H9 (cell line): ENCODE data around the gene TXNL4A. TPM values are rescaled to one million over a fixed set of nuclear protein-coding genes. Genes with fewer than 3 reads are reported as not detected.
"Not testable (repeated sequence)": the region's sequence is repeated elsewhere in the genome, so short reads cannot be mapped to it uniquely, and the experiment has no call there.

ENCODE experiments used
- DNase-seq: peaks from one replicate; pipeline ENCODE4 v3.0.0-alpha.2; 2017
- H2AFZ ChIP-seq: one replicate; pipeline ENCODE4 v1.6.1; 2013; ENCODE audit warnings: mild to moderate bottlenecking, low read length, control low read depth, moderate library complexity
- H2AK5ac ChIP-seq: 2 replicates; pipeline ENCODE4 v1.6.1; 2013; ENCODE audit warnings: low read length, control low read depth, mixed read lengths; ENCODE audit not compliant: insufficient read length
- H2BK120ac ChIP-seq: one replicate; pipeline ENCODE4 v1.6.1; 2013; ENCODE audit warnings: low read depth, mild to moderate bottlenecking, low read length, control low read depth, inconsistent platforms; ENCODE audit not compliant: poor library complexity, severe bottlenecking
- H2BK12ac ChIP-seq: 2 replicates; pipeline ENCODE4 v1.6.1; 2013; ENCODE audit warnings: low read length, control low read depth, mixed read lengths, low read depth; ENCODE audit not compliant: insufficient read length
- H2BK15ac ChIP-seq: 2 replicates; pipeline ENCODE4 v1.6.1; 2013; ENCODE audit warnings: low read depth, low read length, control low read depth
- H2BK20ac ChIP-seq: one replicate; pipeline ENCODE4 v1.6.1; 2013; ENCODE audit warnings: low read depth, mild to moderate bottlenecking, low read length, control low read depth, inconsistent platforms; ENCODE audit not compliant: poor library complexity, severe bottlenecking
- H2BK5ac ChIP-seq: 2 replicates; pipeline ENCODE4 v1.6.1; 2013; ENCODE audit warnings: low read length, control low read depth, mixed read lengths; ENCODE audit not compliant: insufficient read length
- H3K14ac ChIP-seq: 2 replicates; pipeline ENCODE4 v1.6.1; 2013; ENCODE audit warnings: low read length, control low read depth; ENCODE audit not compliant: insufficient read depth
- H3K18ac ChIP-seq: 2 replicates; pipeline ENCODE4 v1.6.1; 2013; ENCODE audit warnings: low read depth, mild to moderate bottlenecking, mixed read lengths, low read length, control low read depth; ENCODE audit not compliant: insufficient read length
- H3K23ac ChIP-seq: 2 replicates; pipeline ENCODE4 v1.6.1; 2013; ENCODE audit warnings: low read length, control low read depth, mixed read lengths, low read depth; ENCODE audit not compliant: insufficient read length
- H3K23me2 ChIP-seq: 2 replicates; pipeline ENCODE4 v1.6.1; 2013; ENCODE audit warnings: low read depth, mild to moderate bottlenecking, mixed read lengths, low read length, control low read depth; ENCODE audit not compliant: insufficient read length, poor library complexity, severe bottlenecking
- H3K27ac ChIP-seq: 2 replicates; pipeline ENCODE4 v1.5.1; 2013; ENCODE audit warnings: low read length, control low read depth, mixed read lengths, low read depth; ENCODE audit not compliant: insufficient read length
- H3K27me3 ChIP-seq: 2 replicates; pipeline ENCODE4 v1.6.1; 2013; ENCODE audit warnings: low read length, control low read depth, inconsistent platforms; ENCODE audit not compliant: insufficient read depth
- H3K4ac ChIP-seq: 2 replicates; pipeline ENCODE4 v1.6.1; 2013; ENCODE audit warnings: low read depth, mild to moderate bottlenecking, control low read depth, inconsistent platforms, low read length, moderate library complexity
- H3K4me1 ChIP-seq: 2 replicates; pipeline ENCODE4 v1.6.1; 2013; ENCODE audit warnings: low read length, control low read depth, inconsistent platforms; ENCODE audit not compliant: insufficient read depth
- H3K4me2 ChIP-seq: 2 replicates; pipeline ENCODE4 v1.6.1; 2013; ENCODE audit warnings: low read length, control low read depth, mixed read lengths; ENCODE audit not compliant: insufficient read length, insufficient read depth
- H3K56ac ChIP-seq: 2 replicates; pipeline ENCODE4 v1.6.1; 2013; ENCODE audit warnings: low read depth, mild to moderate bottlenecking, mixed read lengths, low read length, control low read depth; ENCODE audit not compliant: insufficient read length
- H3K79me1 ChIP-seq: 2 replicates; pipeline ENCODE4 v1.6.1; 2013; ENCODE audit warnings: low read depth, mild to moderate bottlenecking, moderate library complexity, low read length, control low read depth, inconsistent platforms; ENCODE audit not compliant: insufficient read depth, poor library complexity, severe bottlenecking
- H3K79me2 ChIP-seq: 2 replicates; pipeline ENCODE4 v1.6.1; 2013; ENCODE audit warnings: low read length, control low read depth, inconsistent platforms; ENCODE audit not compliant: insufficient read depth
- H3K9ac ChIP-seq: 2 replicates; pipeline ENCODE4 v1.6.1; 2013; ENCODE audit warnings: low read length, control low read depth, mixed read lengths; ENCODE audit not compliant: insufficient read length; ENCODE audit errors: extremely low read depth
- H3K9me3 ChIP-seq: one replicate; pipeline ENCODE4 v1.6.1; 2013; ENCODE audit warnings: low read depth, low read length, inconsistent platforms; ENCODE audit not compliant: control insufficient read depth
- H3T11ph ChIP-seq: one replicate; pipeline ENCODE4 v1.6.1; 2013; ENCODE audit warnings: mild to moderate bottlenecking, low read length, control low read depth, inconsistent platforms
- H4K20me1 ChIP-seq: one replicate; pipeline ENCODE4 v1.6.1; 2013; ENCODE audit not compliant: control insufficient read depth, insufficient read length, insufficient read depth
- H4K5ac ChIP-seq: 2 replicates; pipeline ENCODE4 v1.6.1; 2013; ENCODE audit warnings: low read depth, mild to moderate bottlenecking, mixed read lengths, low read length, control low read depth; ENCODE audit not compliant: insufficient read length
- H4K8ac ChIP-seq: replicated peaks from 2 replicates; pipeline ENCODE4 v1.6.1; 2013; ENCODE audit warnings: low read length, control low read depth, mixed read lengths, low read depth; ENCODE audit not compliant: insufficient read length
- H4K91ac ChIP-seq: 2 replicates; pipeline ENCODE4 v1.6.1; 2013; ENCODE audit warnings: low read depth, mild to moderate bottlenecking, moderate library complexity, mixed read lengths, low read length, control low read depth; ENCODE audit not compliant: insufficient read length
- H3K27ac Mint-ChIP-seq, 3 experiments: 2 replicates in 2 of 3; 3 replicates in 1 of 3; pipeline ENCODE4 v1.8.0; 2020 to 2021; ENCODE audit warnings: mixed read lengths in 3 of 3, mild to moderate bottlenecking in 1 of 3, moderate library complexity in 1 of 3
- H3K27me3 Mint-ChIP-seq: 2 replicates; pipeline ENCODE4 v1.8.0; 2021; ENCODE audit warnings: low read depth, mild to moderate bottlenecking, moderate library complexity, mixed read lengths
- H3K36me3 Mint-ChIP-seq, 3 experiments: 2 replicates in 2 of 3; 3 replicates in 1 of 3; pipeline ENCODE4 v1.8.0; 2020 to 2021; ENCODE audit warnings: low read depth in 3 of 3, mixed read lengths in 3 of 3; ENCODE audit not compliant: insufficient read depth in 1 of 3
- H3K4me1 Mint-ChIP-seq, 2 experiments: 2 replicates each; pipeline ENCODE4 v1.8.0; 2020; ENCODE audit warnings: mixed read lengths in 2 of 2
- H3K4me3 Mint-ChIP-seq, 2 experiments: 2 replicates in 1 of 2; 3 replicates in 1 of 2; pipeline ENCODE4 v1.8.0; 2020 to 2021; ENCODE audit warnings: mild to moderate bottlenecking in 2 of 2, mixed read lengths in 2 of 2, moderate library complexity in 1 of 2
- H3K9me3 Mint-ChIP-seq, 2 experiments: 2 replicates in 1 of 2; 3 replicates in 1 of 2; pipeline ENCODE4 v1.8.0; 2020; ENCODE audit warnings: mild to moderate bottlenecking in 2 of 2, mixed read lengths in 2 of 2, moderate library complexity in 1 of 2
- WGBS: extraction: QIAGEN DNeasy Blood & Tissue Kit; methylation state at CpG from one replicate; pipeline ENCODE4 v1.1.7; 2013; ENCODE audit warnings: missing lambda C conversion rate, low lambda C conversion rate, mixed read lengths; ENCODE audit not compliant: insufficient read length; ENCODE audit errors: extremely low coverage; 5-methylcytosine and 5-hydroxymethylcytosine counted together
- total RNA-seq: library from RNA; stranded (reverse); gene quantifications from 2 replicates; pipeline ENCODE4 v1.2.1, GENCODE V29; 2021
- TF ChIP-seq, protein P1 (sequence below): fragments of 200-600 bp; sonication (generic); conservative IDR thresholded peaks from 3 replicates; pipeline ENCODE4 v1.8.0; 2021; ENCODE audit warnings: antibody characterized with exemption, mild to moderate bottlenecking

TXNL4A gene
- total RNA-seq, 1 experiment from 2014 or later = 163 TPM

DNA sequence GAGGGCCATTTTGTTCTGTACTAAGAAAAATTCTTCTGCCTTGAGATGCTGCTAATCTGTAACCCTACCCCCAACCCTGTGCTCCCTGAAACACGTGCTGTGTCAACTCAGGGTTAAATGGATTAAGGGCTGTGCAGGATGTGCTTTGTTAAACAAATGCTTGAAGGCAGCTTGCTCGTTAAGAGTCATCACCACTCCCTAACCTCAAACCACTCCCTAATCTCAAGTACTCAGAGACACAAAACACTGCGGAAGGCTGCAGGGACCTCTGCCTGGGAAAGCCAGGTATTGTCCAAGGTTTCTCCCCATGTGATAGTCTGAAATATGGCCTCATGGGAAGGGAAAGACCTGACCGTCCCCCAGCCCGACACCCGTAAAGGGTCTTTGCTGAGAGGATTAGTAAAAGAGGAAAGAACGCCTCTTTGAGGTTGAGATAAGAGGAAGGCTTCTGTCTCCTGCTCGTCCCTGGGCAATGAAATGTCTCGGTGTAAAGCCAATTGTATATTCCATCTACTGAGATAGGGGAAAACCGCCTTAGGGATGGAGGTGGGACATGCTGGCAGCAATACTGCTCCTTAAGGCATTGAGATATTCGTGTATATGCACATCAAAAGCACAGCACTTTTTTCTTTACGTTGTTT is 28.1 kb downstream of the TXNL4A start:
- not testable (repeated sequence) for H3K56ac ChIP-seq, H3K79me1 ChIP-seq, H3K23me2 ChIP-seq, H3K14ac ChIP-seq, H3K9me3 Mint-ChIP-seq, H3K9ac ChIP-seq, H3K23ac ChIP-seq, H3K9me3 ChIP-seq, H2BK15ac ChIP-seq, H3K4me1 ChIP-seq, H3K79me2 ChIP-seq, H2AFZ ChIP-seq, H3T11ph ChIP-seq, H4K91ac ChIP-seq, H3K4ac ChIP-seq, H4K8ac ChIP-seq, H2BK120ac ChIP-seq, H2BK20ac ChIP-seq, H3K36me3 Mint-ChIP-seq, H4K20me1 ChIP-seq, H2BK5ac ChIP-seq, H2BK12ac ChIP-seq, H2AK5ac ChIP-seq, H4K5ac ChIP-seq, H3K27ac ChIP-seq, H3K18ac ChIP-seq
- peak; percentile 64 for DNase-seq
- H3K27me3 Mint-ChIP-seq = peaks cover 94% of the 10 kb centered on the region
- WGBS = no CpG with 5 or more reads among the region's 12 CpGs
- TF ChIP-seq, protein P1, sequence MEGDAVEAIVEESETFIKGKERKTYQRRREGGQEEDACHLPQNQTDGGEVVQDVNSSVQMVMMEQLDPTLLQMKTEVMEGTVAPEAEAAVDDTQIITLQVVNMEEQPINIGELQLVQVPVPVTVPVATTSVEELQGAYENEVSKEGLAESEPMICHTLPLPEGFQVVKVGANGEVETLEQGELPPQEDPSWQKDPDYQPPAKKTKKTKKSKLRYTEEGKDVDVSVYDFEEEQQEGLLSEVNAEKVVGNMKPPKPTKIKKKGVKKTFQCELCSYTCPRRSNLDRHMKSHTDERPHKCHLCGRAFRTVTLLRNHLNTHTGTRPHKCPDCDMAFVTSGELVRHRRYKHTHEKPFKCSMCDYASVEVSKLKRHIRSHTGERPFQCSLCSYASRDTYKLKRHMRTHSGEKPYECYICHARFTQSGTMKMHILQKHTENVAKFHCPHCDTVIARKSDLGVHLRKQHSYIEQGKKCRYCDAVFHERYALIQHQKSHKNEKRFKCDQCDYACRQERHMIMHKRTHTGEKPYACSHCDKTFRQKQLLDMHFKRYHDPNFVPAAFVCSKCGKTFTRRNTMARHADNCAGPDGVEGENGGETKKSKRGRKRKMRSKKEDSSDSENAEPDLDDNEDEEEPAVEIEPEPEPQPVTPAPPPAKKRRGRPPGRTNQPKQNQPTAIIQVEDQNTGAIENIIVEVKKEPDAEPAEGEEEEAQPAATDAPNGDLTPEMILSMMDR = 0 out of 3 replicates have a peak, but pooled peaks have one; percentile 11
- Histone ChIP-seq H3K27me3 (peaks cover 33% of the 10 kb centered on the region), H3K4me2 (peak overlapping the region; percentile 24)
- H3K4me3 Mint-ChIP-seq = peak overlapping the region; percentile 39 to 63; a peak in 4 of 5 replicates
- H3K27ac Mint-ChIP-seq = peak overlapping the region in 1 of 3 experiments; percentile 92; a peak in 2 of 7 replicates
- H3K4me1 Mint-ChIP-seq = peaks cover 35 to 37% of the 10 kb centered on the region in 2 experiments
